Gastroesophageal sphincter (tissue), 3 donors: ENCODE data around the gene PRKCD.

ENCODE experiments used
- EP300 ChIP-seq: sonication (generic); formaldehyde crosslinking; IDR thresholded peaks from one replicate; pipeline ENCODE4 v1.6.1; 2017; ENCODE audit warnings: antibody characterized with exemption, mild to moderate bottlenecking
- POLR2A ChIP-seq, 2 donors: fragments of 450-650 bp; IDR thresholded peaks; one replicate each; pipeline ENCODE4 v1.6.1; 2017; ENCODE audit warnings: antibody characterized with exemption in 2 of 2, mild to moderate bottlenecking in 2 of 2, moderate library complexity in 1 of 2
- TF ChIP-seq, protein P1 (sequence below), 4 experiments: fragments of 200-600 bp in 2 of 4; fragments of 450-650 bp in 2 of 4; sonication (generic) in 1 of 4; IDR thresholded peaks; one replicate each; pipeline ENCODE4 v1.5.1; 2017 to 2019; ENCODE audit warnings: antibody characterized with exemption in 4 of 4, mild to moderate bottlenecking in 2 of 4, moderate library complexity in 2 of 4

DNA sequence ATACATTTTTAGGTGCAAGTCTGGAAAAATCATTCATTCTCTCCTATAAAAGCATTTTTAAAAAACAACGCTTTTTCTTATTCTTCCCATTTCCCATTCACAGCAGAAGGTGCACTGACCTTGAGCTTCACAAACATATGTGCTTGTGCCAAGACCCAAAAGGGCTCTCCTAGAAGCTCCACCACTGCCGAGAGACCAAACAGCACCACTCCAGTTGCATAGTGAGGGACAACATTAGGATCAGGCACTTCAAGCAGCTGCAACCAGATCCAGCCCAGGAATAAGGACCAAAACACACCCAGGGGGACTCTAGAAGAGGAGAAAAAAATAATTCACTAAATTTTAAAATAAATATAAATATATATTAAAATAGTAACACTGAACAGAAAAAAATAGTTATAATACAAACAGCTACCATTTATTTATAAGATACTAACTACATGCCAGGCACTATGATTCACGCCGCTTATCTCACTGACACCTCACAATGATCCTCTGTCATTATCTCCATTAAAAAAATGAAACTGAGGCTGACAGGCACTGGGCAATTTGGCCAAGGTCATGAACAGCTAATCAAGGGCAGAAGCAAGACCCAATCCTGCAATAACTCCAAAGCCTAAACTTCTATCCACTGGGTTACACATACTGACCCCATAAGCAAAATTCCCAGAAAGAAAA, 38.6 kb upstream of the PRKCD start:
- TF ChIP-seq, protein P1, sequence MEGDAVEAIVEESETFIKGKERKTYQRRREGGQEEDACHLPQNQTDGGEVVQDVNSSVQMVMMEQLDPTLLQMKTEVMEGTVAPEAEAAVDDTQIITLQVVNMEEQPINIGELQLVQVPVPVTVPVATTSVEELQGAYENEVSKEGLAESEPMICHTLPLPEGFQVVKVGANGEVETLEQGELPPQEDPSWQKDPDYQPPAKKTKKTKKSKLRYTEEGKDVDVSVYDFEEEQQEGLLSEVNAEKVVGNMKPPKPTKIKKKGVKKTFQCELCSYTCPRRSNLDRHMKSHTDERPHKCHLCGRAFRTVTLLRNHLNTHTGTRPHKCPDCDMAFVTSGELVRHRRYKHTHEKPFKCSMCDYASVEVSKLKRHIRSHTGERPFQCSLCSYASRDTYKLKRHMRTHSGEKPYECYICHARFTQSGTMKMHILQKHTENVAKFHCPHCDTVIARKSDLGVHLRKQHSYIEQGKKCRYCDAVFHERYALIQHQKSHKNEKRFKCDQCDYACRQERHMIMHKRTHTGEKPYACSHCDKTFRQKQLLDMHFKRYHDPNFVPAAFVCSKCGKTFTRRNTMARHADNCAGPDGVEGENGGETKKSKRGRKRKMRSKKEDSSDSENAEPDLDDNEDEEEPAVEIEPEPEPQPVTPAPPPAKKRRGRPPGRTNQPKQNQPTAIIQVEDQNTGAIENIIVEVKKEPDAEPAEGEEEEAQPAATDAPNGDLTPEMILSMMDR (IDR thresholded peaks at IDR 0.05) = no peak
- no peak for TF ChIP-seq EP300
- no peak for TF ChIP-seq POLR2A (IDR thresholded peaks at IDR 0.05)
